Small intestine (tissue), 7 donors: Measurements from ENCODE around the gene BTBD18. TPM values are rescaled to one million over a fixed set of nuclear protein-coding genes. Genes with fewer than 3 reads are reported as not detected.

Experiments
- DNase-seq, 2 donors: peaks; one replicate each; pipeline versions ENCODE4 v3.0.0 to v3.0.0-alpha.2; 2013
- FAIRE-seq: peaks from 2 replicates; lab custom pipeline; 2012; peaks lifted over from hg19 to GRCh38; lab: Jason Lieb, UNC
- H3K27ac ChIP-seq, 3 donors: one replicate each; pipeline ENCODE4 v1.5.1; 2013; ENCODE audit warnings: low read length in 2 of 3, mild to moderate bottlenecking in 2 of 3, control low read depth in 1 of 3, inconsistent platforms in 1 of 3, low read depth in 1 of 3, moderate library complexity in 1 of 3
- H3K27me3 ChIP-seq, 3 donors: one replicate each; pipeline ENCODE4 v1.6.1; 2013; ENCODE audit warnings: low read length in 3 of 3, inconsistent platforms in 1 of 3; ENCODE audit not compliant: control insufficient read depth in 3 of 3, insufficient read depth in 3 of 3
- H3K36me3 ChIP-seq, 3 donors: one replicate each; pipeline ENCODE4 v1.6.1; 2013; ENCODE audit warnings: low read length in 3 of 3, inconsistent platforms in 1 of 3, low read depth in 1 of 3, mild to moderate bottlenecking in 1 of 3, moderate library complexity in 1 of 3; ENCODE audit not compliant: control insufficient read depth in 3 of 3, insufficient read depth in 2 of 3
- H3K4me1 ChIP-seq, 3 donors: one replicate each; pipeline ENCODE4 v1.6.1; 2013; ENCODE audit warnings: low read length in 2 of 3, inconsistent platforms in 1 of 3, low read depth in 1 of 3, mild to moderate bottlenecking in 1 of 3, moderate library complexity in 1 of 3; ENCODE audit not compliant: control insufficient read depth in 3 of 3, insufficient read depth in 2 of 3
- H3K4me3 ChIP-seq, 3 donors: one replicate each; pipeline ENCODE4 v1.5.1; 2013; ENCODE audit warnings: low read length in 3 of 3, control low read depth in 1 of 3, inconsistent platforms in 1 of 3, low read depth in 1 of 3, mild to moderate bottlenecking in 1 of 3, moderate library complexity in 1 of 3
- H3K9me3 ChIP-seq, 2 donors: one replicate each; pipeline ENCODE4 v1.6.1; 2013; ENCODE audit warnings: low read depth in 1 of 2, low read length in 1 of 2; ENCODE audit not compliant: control insufficient read depth in 2 of 2, insufficient read depth in 1 of 2
- WGBS, 3 donors: extraction: QIAGEN DNeasy Blood & Tissue Kit; methylation state at CpG; one replicate each; pipeline ENCODE4 v1.1.7; 2013; 5-methylcytosine and 5-hydroxymethylcytosine counted together
- polyA plus RNA-seq, 4 donors: library from polyadenylated mRNA; stranded (reverse) in 3 of 4; unstranded in 1 of 4; fragments of 200-250 nt in 3 of 4; fragments of 120-200 nt in 1 of 4; gene quantifications; one replicate each; pipeline versions ENCODE4 v1.2.1 to v1.2.3, GENCODE V29; 2013
- donor health status: healthy with polysubstance abuse.
- donor health status: control.
- donor health status: control.
- donor health status: Bipolar disorder and iron deficiency.
- donor health status: healthy.

Gene BTBD18
- polyA plus RNA-seq, 4 donors, result 0.10 TPM; not detected in 3

- Histone ChIP-seq H3K36me3 (peaks cover 0 to 6% (median 5%) of the 10 kb centered on the region in 3 donors), H3K4me3 (no peak overlapping the region), H3K27me3 (no peaks in the 10 kb centered on the region), H3K9me3 (no peaks in the 10 kb centered on the region), H3K27ac (no peak overlapping the region), H3K4me1 (peaks cover 12 to 20% (median 16%) of the 10 kb centered on the region in 3 donors)
- WGBS, 3 donors, result 0 to 36% (median 15%) methylated on average over 1 of the region's 1 CpG
- no peak for FAIRE-seq
- peak in 1 of 2 donors; percentile 36 for DNase-seq
Measured at GRCh38 chr11:57770793-57771192, 19.2 kb upstream of the BTBD18 start.

- Histone ChIP-seq H3K36me3 (peaks cover 0 to 9% (median 2%) of the 10 kb centered on the region in 3 donors), H3K4me3 (peak overlapping the region in 2 of 3 donors; percentile 47 to 76), H3K27ac (peak overlapping the region; percentile 54 to 98 (median 61)), H3K4me1 (peaks cover 2 to 11% (median 2%) of the 10 kb centered on the region in 3 donors), H3K27me3 (no peaks in the 10 kb centered on the region), H3K9me3 (no peaks in the 10 kb centered on the region)
- FAIRE-seq, result no peak
- DNase-seq, result no peak
- 4 to 22% (median 15%) methylated on average over 2 of the region's 2 CpGs for WGBS, 3 donors
Measured at GRCh38 chr11:57764972-57765371, 13.4 kb upstream of the BTBD18 start.

DNA sequence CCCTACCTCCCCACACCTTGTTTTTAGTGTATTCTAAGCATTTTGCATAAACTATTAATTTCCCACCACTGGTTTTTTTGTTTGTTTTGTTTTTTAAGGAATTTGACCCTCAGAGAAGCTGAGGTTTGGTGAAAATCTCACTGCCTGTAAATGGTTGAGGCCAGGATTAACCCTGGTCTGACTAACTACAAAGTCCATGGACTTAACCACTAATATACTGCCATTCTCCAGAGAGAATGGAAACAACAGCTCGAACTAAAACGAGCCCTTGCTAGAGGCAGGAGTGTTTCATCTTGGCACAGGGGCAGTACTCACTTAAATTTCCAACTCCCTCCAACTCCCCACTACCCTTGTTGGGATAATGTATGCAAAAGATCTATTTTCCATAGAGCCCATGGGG, 12.9 kb upstream of the BTBD18 start:
- Histone ChIP-seq H3K27me3 (no peaks in the 10 kb centered on the region), H3K4me3 (peak overlapping the region; percentile 39 to 76 (median 47)), H3K36me3 (peaks cover 0 to 9% (median 2%) of the 10 kb centered on the region in 3 donors), H3K9me3 (no peaks in the 10 kb centered on the region), H3K4me1 (peaks cover 2 to 11% (median 2%) of the 10 kb centered on the region in 3 donors), H3K27ac (peak overlapping the region; percentile 54 to 98 (median 61))
- 6 to 24% (median 17%) methylated on average over 2 of the region's 2 CpGs for WGBS, 3 donors
- no peak for FAIRE-seq
- DNase-seq, result peak; percentile 59 to 66

- FAIRE-seq (no peak), DNase-seq (no peak)
- Histone ChIP-seq H3K4me3 (peak overlapping the region; percentile 39 to 76 (median 47)), H3K4me1 (peaks cover 2 to 11% (median 2%) of the 10 kb centered on the region in 3 donors), H3K27ac (peak overlapping the region; percentile 61 to 98 (median 75)), H3K9me3 (no peaks in the 10 kb centered on the region), H3K27me3 (no peaks in the 10 kb centered on the region), H3K36me3 (peaks cover 0 to 9% (median 2%) of the 10 kb centered on the region in 3 donors)
- WGBS, 3 donors, result 13 to 29% (median 24%) methylated on average over 4 of the region's 4 CpGs
Measured at GRCh38 chr11:57764021-57764420, 12.4 kb upstream of the BTBD18 start.

GRCh38 chr11:57763568-57763967, 11.9 kb upstream of the BTBD18 start:
- WGBS, 3 donors, result 6 to 23% (median 23%) methylated on average over 1 of the region's 1 CpG
- FAIRE-seq, result no peak
- peak; percentile 68 to 73 for DNase-seq

GRCh38 chr11:57762235-57762861, 10.7 kb upstream of the BTBD18 start:
- Histone ChIP-seq H3K27ac (peak overlapping the region; percentile 70 to 98 (median 87)), H3K27me3 (no peaks in the 10 kb centered on the region), H3K4me3 (peak overlapping the region; percentile 47 to 76 (median 53)), H3K9me3 (no peaks in the 10 kb centered on the region), H3K4me1 (peaks cover 2 to 11% (median 2%) of the 10 kb centered on the region in 3 donors), H3K36me3 (peaks cover 0 to 9% (median 2%) of the 10 kb centered on the region in 3 donors)
- DNase-seq (peak; percentile 52 to 71), FAIRE-seq (no peak)
- WGBS, 3 donors, result 6 to 15% (median 12%) methylated on average over 9 of the region's 9 CpGs

More at GRCh38 chr11:57763568-57763967, 11.9 kb upstream of the BTBD18 start:
- Histone ChIP-seq H3K27ac (peak overlapping the region; percentile 61 to 98 (median 75)), H3K36me3 (peaks cover 0 to 9% (median 2%) of the 10 kb centered on the region in 3 donors), H3K4me1 (peaks cover 2 to 11% (median 2%) of the 10 kb centered on the region in 3 donors), H3K27me3 (no peaks in the 10 kb centered on the region), H3K9me3 (no peaks in the 10 kb centered on the region), H3K4me3 (peak overlapping the region; percentile 39 to 76 (median 47))

DNA sequence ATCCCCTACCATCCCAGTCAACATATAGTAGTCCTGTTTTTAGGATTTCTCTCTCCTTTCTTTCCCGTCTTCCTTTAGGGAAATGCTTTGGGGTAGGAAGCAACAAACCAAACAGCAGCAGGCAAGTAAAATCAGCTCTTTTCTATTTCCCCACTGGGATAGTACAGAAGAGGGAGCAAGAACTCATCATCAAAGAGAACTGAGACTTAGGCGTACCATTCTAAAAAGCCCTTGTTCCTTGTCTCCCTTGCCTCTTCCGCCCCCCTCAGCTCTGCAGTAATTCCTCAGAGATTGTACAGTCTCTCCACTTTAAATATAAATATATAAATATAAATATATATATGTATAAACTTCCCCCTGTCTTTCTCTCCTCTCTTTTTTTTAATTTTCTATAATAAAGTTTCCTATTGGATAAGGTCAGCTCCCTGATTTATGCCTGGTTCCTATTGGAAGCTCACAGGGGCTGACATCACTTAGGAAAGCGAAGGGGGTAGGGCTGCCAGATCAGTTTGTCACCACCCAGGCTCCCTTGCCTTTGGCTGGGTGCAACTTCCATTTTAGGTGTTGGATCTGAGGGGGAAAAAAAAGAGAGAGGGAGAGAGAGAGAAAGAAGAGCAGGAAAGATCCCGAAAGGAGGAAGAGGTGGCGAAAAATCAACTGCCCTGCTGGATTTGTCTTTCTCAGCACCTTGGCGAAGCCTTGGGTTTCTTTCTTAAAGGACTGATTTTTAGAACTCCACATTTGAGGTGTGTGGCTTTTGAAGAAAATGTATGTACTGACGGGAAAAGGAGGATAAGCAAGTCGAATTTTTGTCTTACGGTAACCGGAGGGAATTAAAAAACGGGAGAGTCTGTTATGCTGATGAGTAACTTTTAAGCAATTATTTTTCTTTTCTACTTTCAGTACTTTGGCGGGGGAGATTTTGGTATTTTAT, 9.9 kb upstream of the BTBD18 start, which contains the start of gene CTNND1:
Gene CTNND1 (plus strand): TSS at position 502 of the 934 bp plus-strand sequence. CDS start 29,677 bp downstream, outside the sequence.
- FAIRE-seq, result no peak
- peaks cover 0 to 6% (median 0%) of the 10 kb centered on the region in 3 donors for H3K36me3 ChIP-seq
- H3K9me3 ChIP-seq, result no peaks in the 10 kb centered on the region
- peak within 1 kb of the TSS; percentile 47 to 76 (median 53) for H3K4me3 ChIP-seq
- H3K4me1 ChIP-seq, result peaks cover 0 to 11% (median 2%) of the 10 kb centered on the region in 3 donors
- DNase-seq, result peak; percentile 96 to 97
- 10 to 21% (median 15%) methylated on average over 13 of the region's 13 CpGs for WGBS, 3 donors
- H3K27ac ChIP-seq, result peak within 1 kb of the TSS; percentile 95 to 99 (median 98)
- H3K27me3 ChIP-seq, result no peaks in the 10 kb centered on the region

DNA sequence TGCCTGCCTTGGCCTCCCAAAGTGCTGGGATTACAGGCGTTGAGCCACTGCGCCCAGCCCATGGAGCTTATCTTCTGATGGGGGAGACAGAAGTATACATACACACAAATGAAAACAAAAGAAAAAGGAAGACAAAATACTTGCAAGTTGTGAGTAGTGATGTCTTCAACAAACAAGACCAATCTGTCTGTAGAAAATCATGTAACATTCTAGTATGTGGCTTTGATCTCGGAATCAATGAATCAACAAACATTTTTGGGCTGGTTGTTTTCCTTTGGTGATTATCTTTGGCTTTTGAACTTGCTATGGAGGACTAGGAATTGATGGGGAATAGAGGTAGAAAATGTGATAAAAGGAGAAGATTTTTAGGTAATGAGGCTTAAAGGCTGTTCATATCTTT, 6.6 kb upstream of the BTBD18 start:
- H3K4me1 ChIP-seq, result no peaks in the 10 kb centered on the region
- no peak for FAIRE-seq
- H3K9me3 ChIP-seq, result peaks cover 0 to under 1% of the 10 kb centered on the region in 2 donors
- no peak overlapping the region for H3K4me3 ChIP-seq
- H3K27me3 ChIP-seq, result no peaks in the 10 kb centered on the region
- 82 to 92% (median 87%) methylated on average over 3 of the region's 3 CpGs for whole genome bisulfite sequencing, 3 donors
- H3K36me3 ChIP-seq, result peaks cover 0 to under 1% (median 0%) of the 10 kb centered on the region in 3 donors
- no peak overlapping the region for H3K27ac ChIP-seq
- DNase-seq, result no peak
